NCI-H2227 treated with DMSO at 0.1 percent for 48 hours (cell line): Measurements from ENCODE around the gene YPEL5.
A peak's percentile ranks its signal among the peaks of the same experiment; 100 is the strongest.

Source experiments
- DNase-seq: peaks from one replicate; lab custom pipeline; 2025; lab: John Stamatoyannopoulos, UW

YPEL5 gene

GRCh38 chr2:30205456-30205855 is 58.6 kb downstream of the YPEL5 start:
- no peak for DNase-seq

- no peak for DNase-seq
Measured at GRCh38 chr2:30206461-30207430, 59.9 kb downstream of the YPEL5 start.

GRCh38 chr2:30208453-30208852 is 61.6 kb downstream of the YPEL5 start:
- DNase-seq: peak; percentile 52

- DNase-seq: no peak
Measured at GRCh38 chr2:30209227-30209626, 62.4 kb downstream of the YPEL5 start.
